ENCODE results near the gene TMEM182. TPM values are rescaled to one million over a fixed set of nuclear protein-coding genes. Genes with fewer than 3 reads are reported as not detected.

The TMEM182 gene
- total RNA-seq, 4 donors from 2014 or later = 1.8 to 2.8 (median 2.1) TPM; not detected in 1

- H3K27me3 ChIP-seq = no peaks in the 10 kb centered on the region
- H3K27ac ChIP-seq = no peak overlapping the region
- peak in 1 of 2 donors; percentile 70 for DNase-seq (ENCODE audit: low spot score in 2 of 2)
- H3K36me3 ChIP-seq = no peaks in the 10 kb centered on the region
- peaks cover 0 to 8% (median 0%) of the 10 kb centered on the region in 4 donors for H3K4me1 ChIP-seq
- H3K9me3 ChIP-seq = no peaks in the 10 kb centered on the region
- no peak for TF ChIP-seq EP300 (IDR thresholded peaks at IDR 0.05)
- TF ChIP-seq POLR2A (IDR thresholded peaks at IDR 0.05) = no peak
- peak; percentile 55 to 86 (median 68) for TF ChIP-seq CTCF (IDR thresholded peaks at IDR 0.05)
- 39% methylated on average over 8 of the region's 8 CpGs for WGBS, 2 donors
- no peak overlapping the region for H3K4me3 ChIP-seq
Measured at GRCh38 chr2:102839668-102840388, 78.0 kb downstream of the TMEM182 start.

- Histone ChIP-seq H3K27me3 (no peaks in the 10 kb centered on the region), H3K4me1 (peaks cover 0 to 8% (median 0%) of the 10 kb centered on the region in 4 donors), H3K9me3 (no peaks in the 10 kb centered on the region), H3K4me3 (no peak overlapping the region), H3K27ac (no peak overlapping the region), H3K36me3 (no peaks in the 10 kb centered on the region)
- WGBS, 2 donors = 50% methylated on average over 19 of the region's 19 CpGs
- peak in 1 of 2 donors; percentile 43 for DNase-seq (ENCODE audit: low spot score in 2 of 2)
- no peak for TF ChIP-seq POLR2A (IDR thresholded peaks at IDR 0.05)
- peak in 4 of 5 experiments; percentile 8 to 29 (median 24) for TF ChIP-seq CTCF (IDR thresholded peaks at IDR 0.05)
Measured at GRCh38 chr2:102841107-102841840, 79.4 kb downstream of the TMEM182 start.

- Histone ChIP-seq H3K4me1 (peaks cover 0 to 16% (median 0%) of the 10 kb centered on the region in 4 donors), H3K36me3 (no peaks in the 10 kb centered on the region), H3K27ac (no peak overlapping the region), H3K4me3 (no peak overlapping the region), H3K27me3 (no peaks in the 10 kb centered on the region), H3K9me3 (no peaks in the 10 kb centered on the region)
- 42 to 45% methylated on average over 4 of the region's 4 CpGs for WGBS, 2 donors
- DNase-seq (ENCODE audit: low spot score in 2 of 2) = no peak
- no peak for TF ChIP-seq CTCF (IDR thresholded peaks at IDR 0.05)
Measured at GRCh38 chr2:102843764-102844443, 82.1 kb downstream of the TMEM182 start.

GRCh38 chr2:102844911-102845310 is 83.1 kb downstream of the TMEM182 start:
- H3K36me3 ChIP-seq = no peaks in the 10 kb centered on the region
- H3K9me3 ChIP-seq = no peaks in the 10 kb centered on the region
- H3K4me1 ChIP-seq = peaks cover 0 to 17% (median 0%) of the 10 kb centered on the region in 4 donors
- no peak for DNase-seq (ENCODE audit: low spot score in 2 of 2)
- H3K4me3 ChIP-seq = no peak overlapping the region
- WGBS, 2 donors = 95% methylated on average over 3 of the region's 3 CpGs
- peaks cover 0 to 3% of the 10 kb centered on the region in 2 donors for H3K27me3 ChIP-seq
- TF ChIP-seq EP300 (IDR thresholded peaks at IDR 0.05) = no peak
- TF ChIP-seq POLR2A (IDR thresholded peaks at IDR 0.05) = no peak
- TF ChIP-seq CTCF (IDR thresholded peaks at IDR 0.05) = no peak
- H3K27ac ChIP-seq = no peak overlapping the region

Measured in tibial nerve (tissue), 4 donors.